ENCODE measurements around the gene ACAA2.
A peak's percentile ranks its signal among the peaks of the same experiment; 100 is the strongest.
"Not testable (repeated sequence)": the region's sequence is repeated elsewhere in the genome, so short reads cannot be mapped to it uniquely, and the experiment has no call there.

ACAA2 gene

DNA sequence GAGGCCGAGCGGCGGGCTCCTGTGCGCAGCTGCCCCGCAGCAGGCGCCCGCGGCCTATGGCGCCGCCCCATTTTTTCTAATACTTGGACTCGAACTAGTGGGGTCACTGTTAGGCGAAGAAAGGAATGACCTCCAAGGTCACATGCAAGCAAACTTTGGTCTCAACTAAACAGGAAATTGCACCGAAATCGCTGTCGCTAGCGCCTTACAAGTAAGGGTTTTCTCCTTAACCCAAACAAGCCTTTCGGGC, 339 bp downstream of the ACAA2 start:
- DNase-seq = peak in 26 of 56 donors; percentile 10 to 70 (median 40)

DNA sequence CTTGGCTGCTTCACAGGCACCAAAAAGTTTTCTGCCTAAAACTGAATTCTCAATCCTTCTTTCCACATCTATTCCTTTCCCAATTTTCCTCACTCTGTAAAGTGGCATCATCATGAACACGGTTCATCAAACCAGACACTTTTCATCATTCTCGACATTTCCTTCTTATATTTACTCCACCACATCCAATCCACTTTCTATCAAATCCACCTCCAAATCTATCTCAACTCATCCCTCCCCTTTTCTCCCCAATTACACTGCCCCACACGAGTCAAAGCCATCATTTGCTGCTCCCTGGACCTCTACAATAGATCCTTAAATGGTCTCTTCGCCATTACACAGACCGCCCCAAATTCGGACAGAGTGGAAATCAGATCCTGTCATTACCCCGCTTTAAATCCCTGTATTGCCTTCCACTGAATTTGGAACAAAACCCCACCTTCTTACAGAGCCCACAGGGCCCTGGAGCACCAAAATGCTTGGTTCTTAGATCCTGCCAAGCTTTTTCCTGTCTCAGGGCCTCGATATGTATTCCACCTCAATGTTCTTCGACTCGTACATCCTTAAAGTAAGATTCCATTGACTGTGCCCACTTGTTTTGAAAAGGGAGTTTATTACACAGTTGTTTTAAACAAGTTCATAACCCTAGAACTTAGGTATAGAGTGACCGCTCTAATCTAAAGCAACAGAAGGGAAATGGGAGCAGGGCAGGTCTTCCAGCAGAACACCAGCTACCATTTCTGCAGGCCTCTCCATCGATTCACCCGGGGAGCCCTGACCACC, 856 bp downstream of the ACAA2 start:
- peak in 1 of 56 donors; percentile 7 for DNase-seq

DNA sequence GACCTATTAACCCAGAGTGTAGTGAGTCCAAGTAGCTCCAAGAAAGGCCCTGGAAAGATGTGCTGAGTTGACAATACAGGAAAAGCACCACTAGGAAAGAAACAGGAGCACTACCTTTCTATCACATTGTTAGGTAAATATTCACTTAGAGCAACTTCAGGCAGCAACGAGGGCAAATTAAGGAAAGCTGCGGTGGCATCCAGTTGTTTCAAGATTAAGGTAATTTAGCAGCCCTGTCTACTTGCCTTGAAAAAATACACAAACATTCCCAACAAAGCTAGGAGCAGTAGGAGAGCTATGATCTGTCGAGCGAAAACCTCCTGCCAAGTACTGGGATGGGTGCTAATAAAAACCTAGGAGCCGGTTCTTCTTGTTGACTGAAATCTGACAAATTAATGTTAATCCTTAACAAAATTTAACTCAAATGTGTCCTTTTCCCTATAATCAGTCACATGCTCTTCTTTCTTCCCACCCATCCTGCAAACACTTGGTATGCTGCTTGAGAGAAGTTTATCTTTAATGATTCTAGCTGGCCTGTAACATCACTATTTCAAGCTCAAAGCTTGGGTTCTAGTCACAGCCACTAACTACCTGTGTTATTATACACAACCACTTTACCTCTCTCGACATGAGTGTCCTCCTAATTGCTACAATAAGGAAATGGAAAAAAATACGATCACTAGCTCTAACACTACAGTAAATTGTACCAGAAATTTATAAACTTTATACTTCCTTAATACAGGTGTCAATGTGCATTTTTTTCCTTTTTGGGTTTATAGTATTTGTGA, 2.0 kb downstream of the ACAA2 start:
- DNase-seq = no peak

DNA sequence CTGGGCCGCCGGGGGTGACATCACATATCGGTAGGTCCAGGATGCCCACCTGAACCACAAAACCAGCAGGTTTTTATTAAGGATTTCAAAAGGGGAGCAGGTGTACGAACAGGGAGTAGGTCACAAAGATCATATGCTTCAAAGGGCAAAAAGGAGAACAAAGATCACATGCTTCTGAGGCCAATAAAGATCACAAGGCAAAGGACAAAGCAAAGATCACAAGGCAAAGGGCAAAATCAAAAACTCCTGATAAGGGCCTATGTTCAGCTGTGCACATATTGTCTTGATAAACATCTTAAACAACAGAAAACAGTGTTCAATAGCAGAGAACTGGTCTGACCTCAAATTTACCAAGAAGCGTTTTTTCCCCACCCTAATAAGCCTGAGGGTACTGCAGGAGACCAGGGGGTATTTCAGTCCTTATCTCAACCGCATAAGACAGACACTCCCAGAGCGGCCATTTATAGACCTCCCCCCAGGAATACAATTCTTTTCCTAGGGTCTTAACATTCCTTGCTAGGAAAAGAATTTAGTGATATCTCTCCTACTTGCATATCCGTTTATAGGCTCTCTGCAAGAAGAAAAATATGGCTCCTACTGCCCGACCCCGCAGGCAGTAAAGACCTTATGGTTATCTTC, 4.7 kb downstream of the ACAA2 start:
- not testable (repeated sequence) for DNase-seq

DNA sequence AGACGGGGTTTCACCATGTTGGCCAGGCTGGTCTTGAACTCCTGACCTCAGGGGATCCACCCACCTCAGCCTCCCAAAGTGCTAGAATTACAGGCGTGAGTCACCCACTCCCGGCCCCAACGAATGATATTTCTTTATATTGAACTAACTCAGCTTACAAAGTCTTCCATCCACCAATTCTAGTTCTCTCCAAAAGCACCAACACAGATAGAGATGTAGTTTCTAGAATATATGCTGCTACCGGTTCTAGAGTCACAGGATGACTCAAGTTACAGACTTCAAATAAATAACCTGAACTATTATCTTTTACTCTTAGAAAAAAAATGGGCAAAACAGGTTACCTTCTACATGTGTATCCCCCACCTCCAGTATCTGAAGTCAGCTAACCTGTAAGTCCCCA, 9.2 kb downstream of the ACAA2 start:
- DNase-seq = no peak

DNA sequence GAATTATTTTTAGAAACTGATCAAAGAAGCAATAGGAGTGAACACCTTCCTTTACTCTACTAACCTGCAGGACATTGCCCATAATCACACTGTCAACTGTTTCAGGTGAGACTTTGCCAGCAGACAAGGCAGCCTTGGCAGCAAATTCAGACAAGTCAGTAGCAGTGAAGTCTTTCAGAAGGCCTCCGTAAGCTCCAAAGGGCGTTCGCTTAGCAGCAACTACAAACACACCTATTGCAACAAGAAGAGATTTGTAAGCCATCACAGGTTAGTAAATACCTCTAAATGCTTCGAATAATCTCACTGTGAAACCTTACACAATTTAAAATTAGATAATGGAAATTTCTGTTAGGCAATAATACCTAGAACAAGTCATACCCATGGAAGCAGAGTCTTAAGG, 10.7 kb downstream of the ACAA2 start:
- no peak for DNase-seq

DNA sequence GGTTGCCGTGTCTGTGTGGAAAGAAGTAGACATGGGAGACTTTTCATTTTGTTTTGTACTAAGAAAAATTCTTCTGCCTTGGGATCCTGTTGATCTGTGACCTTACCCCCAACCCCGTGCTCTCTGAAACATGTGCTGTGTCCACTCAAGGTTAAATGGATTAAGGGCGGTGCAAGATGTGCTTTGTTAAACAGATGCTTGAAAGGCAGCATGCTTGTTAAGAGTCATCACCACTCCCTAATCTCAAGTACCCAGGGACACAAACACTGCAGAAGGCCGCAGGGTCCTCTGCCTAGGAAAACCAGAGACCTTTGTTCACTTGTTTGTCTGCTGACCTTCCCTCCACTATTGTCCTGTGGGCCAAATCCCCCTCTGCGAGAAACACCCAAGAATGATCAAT, 12.8 kb downstream of the ACAA2 start:
- DNase-seq = not testable (repeated sequence)

DNA sequence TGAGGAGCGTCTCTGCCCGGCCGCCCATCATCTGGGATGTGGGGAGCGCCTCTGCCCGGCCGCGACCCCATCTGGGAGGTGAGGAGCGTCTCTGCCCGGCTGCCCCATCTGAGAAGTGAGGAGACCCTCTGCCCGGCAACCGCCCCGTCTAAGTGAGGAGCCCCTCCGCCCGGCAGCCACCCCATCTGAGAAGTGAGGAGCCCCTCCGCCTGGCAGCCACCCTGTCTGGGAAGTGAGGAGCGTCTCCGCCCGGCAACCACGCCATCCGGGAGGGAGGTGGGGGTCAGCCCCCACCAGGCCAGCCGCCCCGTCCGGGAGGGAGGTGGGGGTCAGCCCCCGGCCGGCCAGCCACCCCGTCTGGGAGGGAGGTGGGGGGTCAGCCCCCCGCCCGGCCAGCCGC, 13.5 kb downstream of the ACAA2 start:
- not testable (repeated sequence) for DNase-seq

DNA sequence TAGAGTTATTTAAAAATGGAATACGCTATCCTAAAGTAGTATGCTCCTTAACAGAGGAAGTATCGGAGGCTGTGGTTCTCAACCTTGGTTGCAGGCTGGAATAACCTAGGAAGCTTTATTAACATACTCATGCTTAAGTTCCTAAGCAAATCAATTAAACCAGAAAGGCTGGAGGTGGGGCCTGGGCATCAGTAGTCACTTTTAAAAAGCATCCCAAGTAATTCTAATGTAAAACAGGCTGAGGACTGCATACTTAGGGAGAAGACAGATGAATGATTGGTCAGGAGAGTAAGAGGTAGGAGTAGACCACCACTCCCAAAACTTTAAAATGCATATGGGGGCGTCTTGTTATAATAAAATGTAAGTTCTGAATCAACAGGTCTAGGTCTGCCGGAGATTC, 15.3 kb downstream of the ACAA2 start:
- DNase-seq = no peak

DNA sequence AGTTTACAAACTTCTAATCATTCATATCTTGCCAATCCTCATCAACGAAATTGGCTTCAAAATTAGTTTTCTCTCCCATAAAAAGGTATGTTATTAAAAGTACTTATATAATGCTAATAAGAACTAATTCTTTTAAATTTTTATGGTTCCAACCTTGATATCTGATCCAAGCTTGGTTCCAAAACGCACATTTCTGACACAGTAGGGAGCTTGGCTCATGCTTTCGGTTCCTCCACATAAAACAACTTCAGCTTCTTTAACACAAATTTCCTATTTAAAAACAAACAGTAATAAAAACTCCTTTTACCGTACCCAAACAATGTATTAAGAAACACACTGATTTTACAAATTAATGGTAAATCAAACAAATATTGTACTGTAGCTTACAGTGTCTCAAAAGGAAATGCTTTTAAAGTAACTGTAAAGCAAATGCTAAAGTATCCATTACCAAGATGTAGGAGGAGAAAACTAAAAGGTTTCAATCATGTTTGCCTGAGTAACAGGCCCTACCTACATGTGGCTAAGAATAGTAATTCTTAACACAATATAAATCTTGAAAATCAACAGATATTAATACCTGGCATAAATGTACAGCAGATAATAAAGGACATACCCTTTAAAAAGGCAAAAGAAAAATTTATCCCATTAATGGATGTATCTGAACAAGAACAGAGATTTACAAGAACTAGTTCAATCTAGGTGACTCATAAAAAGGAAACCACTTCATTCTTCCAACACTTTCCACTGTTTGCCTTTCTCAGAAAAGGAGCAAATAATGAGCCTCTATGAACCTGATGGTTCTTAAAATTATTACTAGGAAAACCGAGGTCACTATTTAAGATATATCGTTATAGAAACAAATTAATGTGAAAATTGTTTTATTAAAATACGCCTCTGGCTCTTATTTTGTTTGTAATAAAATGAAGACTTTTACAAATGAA, 17.5 kb downstream of the ACAA2 start:
- DNase-seq = no peak

DNA sequence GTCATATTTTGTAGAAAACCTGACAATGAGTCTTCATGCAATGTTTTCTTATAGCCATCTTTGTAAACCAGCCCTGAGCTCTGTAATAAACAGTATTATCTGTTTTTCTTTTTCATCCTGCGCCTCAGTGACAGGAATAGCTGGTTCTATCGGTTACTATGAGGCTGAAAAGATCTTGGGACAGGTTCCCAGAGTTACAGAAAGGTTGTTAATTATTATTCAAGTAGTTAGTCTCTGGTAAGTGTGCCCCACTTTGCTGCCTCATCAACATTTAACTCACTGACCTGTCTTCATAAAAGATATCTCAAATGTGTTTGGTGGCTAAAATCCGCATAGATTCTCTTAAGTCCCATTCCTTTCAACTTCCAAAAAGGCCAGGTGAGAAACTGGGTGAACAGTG, 18.6 kb downstream of the ACAA2 start:
- DNase-seq = no peak

DNA sequence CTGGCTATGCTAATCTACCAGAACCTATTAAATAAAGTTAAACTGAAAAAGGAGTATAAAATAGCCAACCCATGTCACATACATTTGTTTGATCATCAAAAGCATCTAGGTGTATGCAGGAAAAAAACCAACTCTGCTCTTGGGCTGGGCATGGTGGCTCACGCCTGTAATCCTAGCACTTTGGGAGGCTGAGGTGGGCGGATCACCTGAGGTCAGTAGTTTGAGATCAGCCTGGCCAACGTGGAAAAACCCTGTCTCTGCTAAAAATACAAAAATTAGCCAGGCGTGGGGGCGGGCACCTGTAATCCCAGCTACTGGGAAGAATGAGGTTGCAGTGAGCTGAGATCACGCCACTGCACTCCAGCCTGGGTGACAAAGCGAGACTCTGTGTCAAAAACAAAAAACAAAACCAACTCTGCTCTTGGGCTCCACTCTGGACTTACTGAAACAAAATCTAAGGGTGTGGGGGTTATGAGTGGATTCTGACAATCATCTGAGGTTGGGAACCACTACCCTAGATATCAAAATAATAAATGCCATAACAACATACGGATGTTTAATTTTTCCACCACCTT, 23.7 kb downstream of the ACAA2 start:
- DNase-seq = not testable (repeated sequence)

DNA sequence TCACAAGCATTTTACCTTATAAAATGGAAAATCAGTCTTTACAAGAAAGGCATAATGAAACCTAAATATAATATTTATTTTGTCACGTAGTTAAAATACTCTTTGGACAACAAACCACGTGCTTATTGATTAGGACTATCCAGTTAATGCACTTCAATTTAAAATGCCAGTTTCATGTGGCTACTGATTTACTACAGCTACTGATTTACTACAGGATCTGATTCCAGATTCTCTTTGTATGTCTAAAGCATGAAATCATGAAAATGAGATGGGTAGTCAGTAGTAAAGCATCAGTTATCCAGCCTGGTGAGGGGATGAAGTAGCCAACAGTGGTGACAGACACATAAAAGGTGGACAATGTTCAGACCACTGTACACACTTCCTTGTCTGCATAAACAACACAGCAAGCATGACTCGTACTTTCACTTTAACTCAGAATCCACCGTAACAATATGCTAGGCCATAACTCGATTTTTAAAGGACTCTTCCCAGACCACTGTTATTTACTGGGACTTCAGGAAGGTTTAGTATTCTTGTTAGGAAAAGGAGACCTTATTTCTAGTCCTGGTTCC, 24.9 kb downstream of the ACAA2 start:
- DNase-seq = no peak

DNA sequence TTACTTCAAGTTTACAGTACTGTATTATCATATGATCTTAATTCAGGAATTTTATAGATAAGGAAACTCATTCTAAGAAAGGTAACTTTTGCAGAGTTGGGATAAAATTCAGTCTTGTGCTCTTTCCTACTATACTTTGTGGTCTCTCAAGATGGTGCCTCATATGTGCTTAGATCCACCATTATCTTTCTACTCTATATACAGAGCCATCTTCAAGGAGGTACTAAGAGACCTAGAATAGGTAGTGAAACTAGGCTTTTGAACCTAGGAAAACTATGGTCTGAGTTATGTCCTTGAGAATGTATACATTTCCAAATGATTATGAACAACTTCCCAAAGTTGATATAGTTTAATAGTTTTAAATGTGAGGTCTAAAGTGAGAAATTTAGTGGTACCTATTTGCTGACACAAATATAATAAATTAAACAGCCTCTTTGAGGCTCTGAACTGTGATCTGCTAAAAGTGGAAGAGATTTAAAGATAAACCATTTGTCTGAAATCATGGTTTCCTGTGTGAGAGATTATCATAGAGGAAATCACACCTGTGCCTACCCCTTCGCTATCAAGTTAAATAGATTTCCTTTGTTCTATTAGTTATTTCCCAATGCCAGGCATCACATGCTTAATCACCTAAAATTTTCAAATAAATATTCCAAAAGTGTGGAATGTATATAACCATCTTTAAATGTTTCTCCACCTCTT, 27.2 kb downstream of the ACAA2 start:
- no peak for DNase-seq

DNA sequence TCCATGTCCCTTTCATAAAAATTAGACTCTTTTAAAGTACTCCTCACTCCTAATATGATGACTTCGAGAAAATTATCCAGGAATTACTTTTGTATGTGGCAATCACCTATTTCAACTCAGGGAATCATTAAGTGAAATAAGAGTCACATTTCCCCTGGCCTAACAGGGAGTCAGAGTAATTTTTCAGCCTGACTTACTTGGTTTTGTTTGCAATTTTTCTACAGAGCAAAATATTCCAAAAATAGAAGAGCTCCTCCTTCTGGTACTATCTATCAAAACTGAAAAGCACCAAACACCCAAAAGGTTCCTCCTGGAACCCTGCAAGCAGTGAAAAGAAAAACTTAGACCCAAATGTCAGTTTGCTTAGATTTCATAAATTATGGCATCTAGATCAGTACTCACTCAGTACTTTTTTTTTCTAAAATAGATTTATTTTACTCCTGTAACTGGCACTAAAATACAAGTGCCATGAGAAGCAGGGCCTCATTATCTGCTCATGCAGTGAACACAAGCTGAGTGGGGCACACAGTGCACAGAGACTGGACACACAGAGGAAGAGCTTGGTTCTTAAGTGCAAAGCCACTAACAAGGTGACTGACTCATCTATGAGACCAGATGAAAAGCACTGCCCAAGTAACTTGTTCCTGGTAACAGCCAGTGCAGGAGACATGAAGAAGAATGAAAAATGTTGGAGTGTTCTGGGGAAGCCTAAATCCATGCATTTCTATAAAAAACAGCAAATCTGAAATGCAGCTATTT, 28.7 kb downstream of the ACAA2 start:
- DNase-seq = no peak

DNA sequence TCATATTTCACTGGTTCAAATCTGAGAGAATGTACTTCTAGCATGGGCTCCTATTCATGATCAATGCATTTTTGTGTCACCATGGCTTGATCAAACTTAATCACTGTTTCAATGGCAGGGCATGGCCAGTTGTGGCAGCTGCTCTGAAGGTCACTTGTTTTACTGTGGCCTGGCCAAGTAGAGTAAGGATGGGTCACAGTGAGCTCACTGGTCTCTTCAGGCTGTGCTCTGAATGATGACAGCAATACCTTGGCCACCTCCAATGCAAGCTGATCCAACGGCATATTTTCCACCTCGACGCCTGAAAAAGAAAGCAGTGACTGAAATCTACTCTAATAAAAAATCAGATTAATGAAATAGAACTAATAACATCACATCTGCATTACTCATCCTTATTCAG, 29.7 kb downstream of the ACAA2 start:
- not testable (repeated sequence) for DNase-seq

DNA sequence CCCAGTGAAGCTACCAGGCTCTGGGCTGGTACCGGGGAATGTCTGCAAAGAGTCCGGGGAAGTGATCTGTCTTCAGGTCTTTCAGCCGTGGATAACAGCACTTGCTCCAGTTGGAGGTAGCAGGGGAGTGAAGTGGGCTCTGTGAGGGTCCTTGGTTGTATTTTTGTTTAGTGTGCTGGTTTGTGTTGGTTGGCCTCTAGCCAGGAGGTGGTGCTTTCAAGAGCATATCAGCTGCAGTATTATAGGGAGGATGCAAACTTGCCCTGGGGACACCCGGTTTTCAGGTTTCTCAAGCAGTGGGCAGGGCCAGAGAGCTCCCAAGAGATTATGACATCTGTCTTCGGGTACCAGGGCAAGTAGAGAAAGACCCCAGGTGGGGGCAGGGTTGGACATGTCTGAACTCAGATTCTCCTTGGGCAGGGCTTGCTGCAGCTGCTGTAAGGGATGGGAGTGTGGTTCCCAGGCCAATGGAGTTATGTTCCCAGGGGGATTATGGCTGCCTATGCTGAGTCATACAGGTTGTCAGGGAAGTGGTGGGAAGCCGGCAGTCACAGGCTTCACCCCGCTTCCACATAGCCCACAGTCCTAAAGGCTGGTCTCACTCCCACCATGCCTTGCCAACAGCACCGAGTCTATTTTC, 34.4 kb downstream of the ACAA2 start:
- no peak for DNase-seq

DNA sequence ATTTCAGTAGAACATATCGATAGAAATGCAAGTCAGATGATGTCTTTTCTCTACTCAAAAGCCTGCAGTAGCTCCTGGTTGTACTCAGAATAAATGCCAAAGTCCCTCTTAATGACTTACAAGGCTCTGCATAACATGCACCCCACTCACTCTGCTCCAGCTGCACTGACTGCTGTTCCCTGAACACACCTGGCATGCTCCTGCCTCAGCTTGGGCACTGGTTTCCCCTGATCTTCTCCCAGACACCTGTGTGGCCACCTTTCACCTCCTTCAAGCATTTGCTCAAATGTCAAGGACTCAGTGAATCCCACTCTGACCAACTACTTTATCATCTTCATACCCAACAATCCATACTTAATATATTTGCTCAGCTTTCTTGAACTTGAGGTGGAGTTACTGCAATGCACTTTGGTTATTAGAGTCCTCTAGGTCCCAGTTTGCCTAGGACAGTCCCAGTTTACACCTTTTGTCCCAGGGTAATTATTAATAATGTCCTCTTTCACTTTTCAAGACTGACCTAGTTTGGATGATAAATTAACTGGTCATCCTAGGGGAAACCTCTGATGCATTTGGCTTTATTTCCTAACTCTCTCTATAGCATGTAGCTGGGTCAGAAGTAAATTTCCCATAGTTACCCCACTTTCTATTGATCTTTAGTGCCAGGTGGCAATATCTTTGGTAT, 44.1 kb downstream of the ACAA2 start:
- no peak for DNase-seq

All from nucleus accumbens (tissue), 56 donors.